DND-41 (cell line): ENCODE measurements around the gene MEGF6.

Experiments used
- ATAC-seq: fragments of 200-7000 bp; cut with Tn5 transposase; 3 replicates; pipeline ENCODE4 v1.9.1; 2021; ENCODE audit warnings: low read depth; ENCODE audit not compliant: insufficient read depth
- DNase-seq: peaks from one replicate; pipeline ENCODE4 v3.0.0-alpha.2; 2020
- H2AFZ ChIP-seq: 2 replicates; pipeline ENCODE4 v1.6.0; 2012; ENCODE audit warnings: low read depth, low read length
- H3K27ac ChIP-seq: 2 replicates; pipeline ENCODE4 v1.5.1; 2012; ENCODE audit warnings: low read length, inconsistent platforms
- H3K27me3 ChIP-seq: fragments of 200-600 bp; sonication (generic); 2 replicates; pipeline ENCODE4 v1.6.0; 2012; ENCODE audit warnings: low read length, mild to moderate bottlenecking, inconsistent platforms; ENCODE audit not compliant: insufficient read depth, poor library complexity
- H3K36me3 ChIP-seq: 2 replicates; pipeline ENCODE4 v1.5.1; 2012; ENCODE audit warnings: low read length, inconsistent platforms; ENCODE audit not compliant: insufficient read depth
- H3K4me1 ChIP-seq: 2 replicates; pipeline ENCODE4 v1.5.1; 2012; ENCODE audit warnings: mild to moderate bottlenecking, low read length; ENCODE audit not compliant: insufficient read depth
- H3K4me2 ChIP-seq: 2 replicates; pipeline ENCODE4 v1.6.0; 2012; ENCODE audit warnings: mild to moderate bottlenecking, moderate library complexity, low read length, inconsistent platforms; ENCODE audit not compliant: insufficient read depth
- H3K4me3 ChIP-seq, 2 experiments: fragments of 200-600 bp in 1 of 2; shearing (Covaris generic) in 1 of 2; 2 replicates each; pipeline ENCODE4 v1.5.1; 2012 to 2016; ENCODE audit warnings: inconsistent platforms in 2 of 2, low read length in 2 of 2, mild to moderate bottlenecking in 2 of 2, low read depth in 1 of 2, moderate library complexity in 1 of 2
- H3K79me2 ChIP-seq: 2 replicates; pipeline ENCODE4 v1.6.0; 2012; ENCODE audit warnings: low read length, inconsistent platforms; ENCODE audit not compliant: insufficient read depth
- H3K9ac ChIP-seq: 2 replicates; pipeline ENCODE4 v1.6.0; 2012; ENCODE audit warnings: low read depth, mild to moderate bottlenecking, inconsistent platforms, low read length, moderate library complexity
- H3K9me3 ChIP-seq: 2 replicates; pipeline ENCODE4 v1.5.1; 2012; ENCODE audit warnings: low read length, moderate library complexity, mild to moderate bottlenecking, inconsistent platforms; ENCODE audit not compliant: insufficient read depth, severe bottlenecking
- H4K20me1 ChIP-seq: 2 replicates; pipeline ENCODE4 v1.6.0; 2012; ENCODE audit warnings: low read length; ENCODE audit not compliant: insufficient read depth
- CTCF ChIP-seq: IDR thresholded peaks from 2 replicates; pipeline ENCODE4 v1.5.1; 2012; ENCODE audit warnings: borderline replicate concordance, low read length, moderate library complexity, mild to moderate bottlenecking; ENCODE audit not compliant: poor library complexity, severe bottlenecking; ENCODE audit errors: extremely low read depth
- EZH2 ChIP-seq: IDR thresholded peaks from 3 replicates; pipeline ENCODE4 v1.6.1; 2012; ENCODE audit warnings: borderline replicate concordance, low read depth, mild to moderate bottlenecking, moderate library complexity, low read length, inconsistent platforms; ENCODE audit not compliant: severe bottlenecking

Gene MEGF6

GRCh38 chr1:3545363-3546047 is 65.8 kb downstream of the MEGF6 start:
- Histone ChIP-seq H3K27ac (no peak overlapping the region), H3K36me3 (no peaks in the 10 kb centered on the region), H3K79me2 (no peaks in the 10 kb centered on the region), H3K9ac (no peak overlapping the region), H3K4me3 (no peak overlapping the region), H3K4me2 (no peak overlapping the region), H2AFZ (no peak overlapping the region), H3K4me1 (no peaks in the 10 kb centered on the region), H3K9me3 (no peaks in the 10 kb centered on the region), H4K20me1 (no peaks in the 10 kb centered on the region), H3K27me3 (no peaks in the 10 kb centered on the region)
- no peak for TF ChIP-seq EZH2
- TF ChIP-seq CTCF: no peak
- DNase-seq (no peak), ATAC-seq (no peak)

GRCh38 chr1:3544040-3544977 is 67.0 kb downstream of the MEGF6 start:
- Histone ChIP-seq H3K9me3 (no peaks in the 10 kb centered on the region), H3K4me3 (no peak overlapping the region), H3K27me3 (no peaks in the 10 kb centered on the region), H3K4me2 (no peak overlapping the region), H3K9ac (no peak overlapping the region), H3K4me1 (no peaks in the 10 kb centered on the region), H3K27ac (no peak overlapping the region), H3K79me2 (no peaks in the 10 kb centered on the region), H2AFZ (no peak overlapping the region), H3K36me3 (no peaks in the 10 kb centered on the region), H4K20me1 (no peaks in the 10 kb centered on the region)
- DNase-seq: no peak
- ATAC-seq: no peak
- TF ChIP-seq CTCF: no peak
- no peak for TF ChIP-seq EZH2

GRCh38 chr1:3543076-3544039 is 68.0 kb downstream of the MEGF6 start:
- Histone ChIP-seq H3K36me3 (no peaks in the 10 kb centered on the region), H3K9ac (no peak overlapping the region), H3K4me1 (no peaks in the 10 kb centered on the region), H3K4me3 (no peak overlapping the region), H3K79me2 (no peaks in the 10 kb centered on the region), H3K4me2 (no peak overlapping the region), H4K20me1 (no peaks in the 10 kb centered on the region), H3K27ac (no peak overlapping the region), H3K27me3 (no peaks in the 10 kb centered on the region), H2AFZ (no peak overlapping the region), H3K9me3 (no peaks in the 10 kb centered on the region)
- DNase-seq (no peak), ATAC-seq (no peak)
- TF ChIP-seq EZH2 (no peak), CTCF (no peak)
